GM18861 (cell line): Measurements from ENCODE around the gene GOLGA3.
"Not testable (repeated sequence)": the region's sequence is repeated elsewhere in the genome, so short reads cannot be mapped to it uniquely, and the experiment has no call there.

Experiments used
- ATAC-seq: cut with Tn5 transposase; IDR thresholded peaks from one replicate; pipeline ENCODE4 v1.9.1; 2021; ENCODE audit not compliant: unreplicated experiment

GOLGA3 gene, protein sequence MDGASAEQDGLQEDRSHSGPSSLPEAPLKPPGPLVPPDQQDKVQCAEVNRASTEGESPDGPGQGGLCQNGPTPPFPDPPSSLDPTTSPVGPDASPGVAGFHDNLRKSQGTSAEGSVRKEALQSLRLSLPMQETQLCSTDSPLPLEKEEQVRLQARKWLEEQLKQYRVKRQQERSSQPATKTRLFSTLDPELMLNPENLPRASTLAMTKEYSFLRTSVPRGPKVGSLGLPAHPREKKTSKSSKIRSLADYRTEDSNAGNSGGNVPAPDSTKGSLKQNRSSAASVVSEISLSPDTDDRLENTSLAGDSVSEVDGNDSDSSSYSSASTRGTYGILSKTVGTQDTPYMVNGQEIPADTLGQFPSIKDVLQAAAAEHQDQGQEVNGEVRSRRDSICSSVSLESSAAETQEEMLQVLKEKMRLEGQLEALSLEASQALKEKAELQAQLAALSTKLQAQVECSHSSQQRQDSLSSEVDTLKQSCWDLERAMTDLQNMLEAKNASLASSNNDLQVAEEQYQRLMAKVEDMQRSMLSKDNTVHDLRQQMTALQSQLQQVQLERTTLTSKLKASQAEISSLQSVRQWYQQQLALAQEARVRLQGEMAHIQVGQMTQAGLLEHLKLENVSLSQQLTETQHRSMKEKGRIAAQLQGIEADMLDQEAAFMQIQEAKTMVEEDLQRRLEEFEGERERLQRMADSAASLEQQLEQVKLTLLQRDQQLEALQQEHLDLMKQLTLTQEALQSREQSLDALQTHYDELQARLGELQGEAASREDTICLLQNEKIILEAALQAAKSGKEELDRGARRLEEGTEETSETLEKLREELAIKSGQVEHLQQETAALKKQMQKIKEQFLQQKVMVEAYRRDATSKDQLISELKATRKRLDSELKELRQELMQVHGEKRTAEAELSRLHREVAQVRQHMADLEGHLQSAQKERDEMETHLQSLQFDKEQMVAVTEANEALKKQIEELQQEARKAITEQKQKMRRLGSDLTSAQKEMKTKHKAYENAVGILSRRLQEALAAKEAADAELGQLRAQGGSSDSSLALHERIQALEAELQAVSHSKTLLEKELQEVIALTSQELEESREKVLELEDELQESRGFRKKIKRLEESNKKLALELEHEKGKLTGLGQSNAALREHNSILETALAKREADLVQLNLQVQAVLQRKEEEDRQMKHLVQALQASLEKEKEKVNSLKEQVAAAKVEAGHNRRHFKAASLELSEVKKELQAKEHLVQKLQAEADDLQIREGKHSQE (N-terminal part only)

DNA sequence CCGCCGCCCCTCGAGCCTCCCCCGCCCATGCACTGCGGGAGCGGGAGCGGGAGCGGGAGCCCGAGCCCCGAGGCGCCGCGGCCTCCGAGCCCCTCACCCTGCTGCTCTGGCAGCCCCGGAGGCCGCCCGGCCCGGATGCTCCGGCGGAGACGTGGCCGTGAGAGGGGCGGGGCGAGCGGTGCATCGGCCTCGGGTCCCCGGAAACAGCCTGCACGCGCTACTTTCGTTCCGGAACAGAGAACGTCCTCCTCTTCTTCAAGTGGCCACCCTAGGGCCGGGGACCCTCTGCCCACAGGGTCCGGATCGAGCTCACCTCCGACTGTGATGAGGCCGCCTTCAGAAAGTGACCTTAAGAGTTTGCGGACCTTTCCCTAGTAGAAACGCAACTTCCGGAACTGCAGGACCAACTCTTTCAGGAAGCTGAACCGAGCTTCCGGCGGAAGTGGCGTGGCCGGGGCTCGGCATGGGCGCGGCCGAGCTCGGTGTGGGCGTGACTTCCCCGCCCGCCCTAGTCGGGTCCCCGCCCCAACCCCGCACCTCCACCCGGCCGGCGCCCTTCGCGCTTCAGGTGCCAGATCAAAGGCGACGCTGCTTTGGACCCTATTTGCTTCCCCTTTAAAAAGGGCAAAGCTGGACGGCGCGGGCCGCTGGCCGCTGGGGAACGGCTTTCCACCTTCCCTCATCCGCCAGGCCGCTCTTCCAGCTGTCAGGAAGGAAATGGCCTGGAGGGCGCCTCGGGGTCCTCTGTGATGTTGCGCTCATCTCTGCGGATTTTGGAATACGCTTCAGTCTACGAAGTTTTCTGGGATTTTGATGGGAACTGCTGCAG, at the start of gene GOLGA3:
Gene GOLGA3 (minus strand): TSS at position 164 of the 829 bp plus-strand sequence. CDS start 6,741 bp downstream, outside the sequence.
- peak; percentile 64 for ATAC-seq

DNA sequence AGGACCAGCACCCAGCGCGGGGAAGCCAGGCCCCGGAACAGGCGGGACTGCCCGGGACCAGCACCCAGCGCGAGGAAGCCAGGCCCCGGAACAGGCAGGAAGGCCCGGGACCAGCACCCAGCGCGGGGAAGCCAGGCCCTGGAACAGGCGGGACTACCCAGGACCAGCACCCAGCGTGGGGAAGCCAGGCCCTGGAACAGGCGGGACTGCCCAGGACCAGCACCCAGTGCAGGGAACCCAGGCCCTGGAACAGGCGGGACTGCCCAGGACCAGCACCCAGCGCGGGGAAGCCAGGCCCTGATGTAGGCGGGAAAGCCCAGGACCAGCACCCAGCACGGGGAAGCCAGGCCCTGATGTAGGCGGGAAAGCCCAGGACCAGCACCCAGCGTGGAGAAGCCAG, 46.0 kb upstream of the GOLGA3 start:
- ATAC-seq, result not testable (repeated sequence)

DNA sequence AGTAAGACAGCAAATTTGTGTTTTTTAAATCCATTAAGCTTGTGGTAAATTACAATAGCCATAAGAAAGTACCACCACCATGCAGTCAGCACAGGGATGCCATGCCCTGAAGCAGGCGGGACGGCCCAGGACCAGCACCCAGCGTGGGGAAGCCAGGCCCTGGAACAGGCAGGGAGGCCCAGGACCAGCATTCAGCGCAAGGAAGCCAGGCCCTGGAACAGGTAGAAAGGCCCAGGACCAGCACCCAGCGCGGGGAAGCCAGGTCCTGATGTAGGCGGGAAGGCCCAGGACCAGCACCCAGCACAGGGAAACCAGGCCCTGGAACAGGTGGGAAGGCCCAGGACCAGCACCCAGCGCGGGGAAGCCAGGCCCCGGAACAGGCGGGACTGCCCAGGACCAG, 45.5 kb upstream of the GOLGA3 start:
- no peak for ATAC-seq

- ATAC-seq, result no peak
Observed at GRCh38 chr12:132873724-132874123, 45.1 kb upstream of the GOLGA3 start.

DNA sequence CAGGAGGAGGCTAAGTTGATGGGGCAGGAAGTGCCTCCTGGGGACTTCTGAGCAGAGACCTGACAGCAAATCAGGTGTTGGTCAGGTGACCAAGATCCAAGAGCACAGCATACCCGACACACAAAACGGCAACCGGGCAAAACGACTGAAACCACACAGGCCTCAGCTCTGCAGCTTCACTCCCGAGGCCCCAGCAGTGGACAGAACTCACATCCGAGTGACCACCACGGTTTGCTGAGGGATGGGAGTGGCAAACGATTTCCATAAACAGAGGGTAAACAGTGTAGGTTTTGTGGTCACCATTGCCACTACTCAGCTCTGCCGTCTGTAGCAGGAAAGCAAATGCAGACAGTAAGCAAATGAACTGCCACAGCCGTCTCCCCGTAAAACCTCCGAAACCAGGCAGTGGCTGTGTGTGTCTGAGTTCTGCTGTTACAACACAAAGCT, 44.3 kb upstream of the GOLGA3 start:
- no peak for ATAC-seq

- no peak for ATAC-seq
Observed at GRCh38 chr12:132872073-132872855, 43.6 kb upstream of the GOLGA3 start.

- no peak for ATAC-seq
Observed at GRCh38 chr12:132869551-132869950, 40.9 kb upstream of the GOLGA3 start.

DNA sequence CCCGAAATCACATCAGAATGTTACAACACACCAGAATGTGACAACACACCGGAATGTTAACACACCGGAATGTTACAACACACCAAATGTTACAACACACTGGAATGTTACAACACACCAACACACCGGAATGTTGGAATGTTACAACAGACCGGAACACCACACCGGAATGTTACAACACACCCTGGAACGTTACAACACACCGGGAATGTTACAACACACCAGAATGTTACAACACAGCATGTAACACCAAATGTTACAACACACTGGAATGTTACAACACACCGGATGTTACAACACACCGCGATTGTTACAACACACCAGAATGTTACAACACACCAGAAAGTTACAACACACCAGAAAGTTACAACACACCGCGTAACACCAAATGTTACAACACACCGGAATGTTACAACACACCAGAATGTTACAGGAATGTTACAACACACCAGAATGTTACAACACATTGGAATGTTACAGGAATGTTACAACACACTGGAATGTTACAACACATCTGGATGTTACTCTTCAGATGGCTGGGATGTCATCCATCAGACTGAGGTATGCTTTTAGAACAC, 37.7 kb upstream of the GOLGA3 start:
- no peak for ATAC-seq

DNA sequence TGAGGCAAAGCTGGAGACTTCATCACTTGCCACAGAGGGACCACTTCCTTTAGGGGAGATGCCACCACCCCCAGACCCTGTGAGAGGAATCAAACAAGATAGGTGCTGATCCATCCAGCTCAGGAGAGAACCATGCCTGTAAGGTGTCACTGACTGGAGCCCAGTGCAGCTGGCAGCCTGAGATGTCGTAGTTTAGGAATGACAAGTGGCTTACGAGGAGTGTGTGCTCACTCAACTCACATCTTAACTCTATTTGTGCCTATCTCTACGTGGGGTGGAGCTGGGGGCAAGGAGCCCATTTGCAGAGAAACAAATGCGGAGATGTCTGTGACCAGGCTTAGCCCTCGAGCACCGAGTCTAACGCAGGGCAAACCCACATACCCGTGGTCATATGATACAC, 32.9 kb upstream of the GOLGA3 start:
- no peak for ATAC-seq

GRCh38 chr12:132858718-132859266, 30.1 kb upstream of the GOLGA3 start:
- no peak for ATAC-seq

DNA sequence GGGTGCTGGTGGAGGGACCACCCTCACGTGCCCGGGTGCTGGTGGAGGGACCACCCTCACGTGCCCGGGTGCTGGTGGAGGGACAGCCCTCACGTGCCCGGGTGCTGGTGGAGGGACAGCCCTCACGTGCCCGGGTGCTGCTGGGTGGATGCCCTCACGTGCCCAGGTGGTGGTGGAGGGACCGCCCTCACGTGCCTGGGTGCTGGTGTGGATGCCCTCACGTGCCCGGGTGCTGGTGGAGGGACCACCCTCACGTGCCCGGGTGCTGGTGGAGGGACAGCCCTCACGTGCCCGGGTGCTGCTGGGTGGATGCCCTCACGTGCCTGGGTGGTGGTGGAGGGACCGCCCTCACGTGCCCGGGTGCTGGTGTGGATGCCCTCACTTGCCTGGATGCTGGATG, 28.4 kb upstream of the GOLGA3 start:
- ATAC-seq, result not testable (repeated sequence)

GRCh38 chr12:132856581-132856980, 27.9 kb upstream of the GOLGA3 start:
- no peak for ATAC-seq

GRCh38 chr12:132855211-132855610, 26.5 kb upstream of the GOLGA3 start:
- not testable (repeated sequence) for ATAC-seq

DNA sequence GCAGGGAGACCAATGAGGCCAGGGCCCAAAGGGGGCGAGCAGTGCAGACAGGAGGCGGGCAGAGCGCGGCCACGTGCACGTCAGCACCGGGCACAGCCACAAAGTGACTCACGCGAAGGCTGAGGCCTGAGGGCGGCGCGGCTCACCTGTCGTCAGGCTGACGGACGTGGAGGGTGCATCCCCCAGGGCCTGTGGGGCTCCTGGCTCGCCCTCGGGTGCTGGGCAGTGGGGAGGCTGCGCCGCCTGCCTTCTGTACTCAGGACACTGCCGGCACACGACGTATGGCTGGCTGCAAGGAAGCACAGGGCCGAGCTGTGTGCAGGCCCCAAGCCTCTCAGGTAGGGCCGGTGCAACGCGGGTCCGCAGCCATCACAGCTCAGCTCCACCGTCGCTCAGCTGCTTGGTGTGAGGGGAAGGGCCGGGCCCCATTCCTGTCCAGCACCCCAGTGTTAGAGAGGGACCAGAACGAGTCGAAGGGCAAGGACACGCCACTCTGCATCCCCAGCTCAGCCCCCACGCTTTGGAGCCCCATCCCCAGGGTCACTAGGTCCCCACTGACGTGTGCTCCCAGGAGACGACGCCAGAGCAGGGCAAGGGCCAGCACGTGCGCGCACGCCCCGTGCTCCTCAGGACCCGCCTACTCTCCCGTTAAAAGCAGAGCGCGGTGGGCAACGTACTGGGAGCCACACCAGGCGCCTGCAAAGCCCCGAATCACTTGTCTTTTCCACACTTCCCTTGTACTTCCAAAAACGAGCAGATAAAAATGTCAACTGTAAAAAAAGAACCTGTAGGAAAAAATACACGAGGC, 24.8 kb upstream of the GOLGA3 start:
- no peak for ATAC-seq

DNA sequence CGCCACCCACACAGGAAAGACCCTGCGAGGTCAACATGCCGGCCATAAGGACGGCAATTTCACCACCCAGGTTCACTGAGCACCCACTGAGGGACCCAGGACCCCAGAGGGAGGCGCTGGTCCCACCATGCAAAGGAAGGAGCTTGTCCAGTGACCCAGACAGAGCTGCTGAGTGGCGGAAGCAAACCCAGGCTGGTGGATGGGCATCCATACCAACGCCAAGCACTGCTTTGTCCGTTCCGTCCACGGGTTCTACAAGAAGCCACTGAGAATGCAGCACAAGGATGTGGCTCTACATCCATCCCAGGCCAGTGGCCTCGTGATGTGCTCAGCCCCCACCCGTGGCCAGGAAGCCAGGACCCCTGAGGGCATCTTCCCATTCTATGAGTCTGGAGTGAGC, 23.8 kb upstream of the GOLGA3 start:
- no peak for ATAC-seq

DNA sequence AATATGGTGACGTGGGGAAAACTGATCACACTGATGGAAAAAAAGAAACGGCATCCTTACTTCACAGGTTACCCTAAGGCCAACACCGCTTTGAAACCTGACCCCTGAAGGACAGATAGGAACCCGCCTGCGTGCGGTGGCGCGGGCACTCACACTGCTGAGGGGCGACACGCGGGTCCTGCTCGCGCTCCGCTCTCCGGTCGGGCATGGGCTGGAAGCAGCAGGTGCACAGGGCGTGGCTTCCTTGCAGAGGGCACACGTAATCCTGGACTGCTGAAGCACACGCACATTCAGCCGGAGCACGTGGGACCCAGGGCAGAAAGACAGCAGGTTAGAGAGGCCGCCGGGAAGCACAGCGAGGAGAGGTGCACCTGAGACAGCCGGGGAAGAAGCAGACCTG, 22.8 kb upstream of the GOLGA3 start:
- no peak for ATAC-seq

GRCh38 chr12:132850291-132850690, 21.6 kb upstream of the GOLGA3 start:
- no peak for ATAC-seq

DNA sequence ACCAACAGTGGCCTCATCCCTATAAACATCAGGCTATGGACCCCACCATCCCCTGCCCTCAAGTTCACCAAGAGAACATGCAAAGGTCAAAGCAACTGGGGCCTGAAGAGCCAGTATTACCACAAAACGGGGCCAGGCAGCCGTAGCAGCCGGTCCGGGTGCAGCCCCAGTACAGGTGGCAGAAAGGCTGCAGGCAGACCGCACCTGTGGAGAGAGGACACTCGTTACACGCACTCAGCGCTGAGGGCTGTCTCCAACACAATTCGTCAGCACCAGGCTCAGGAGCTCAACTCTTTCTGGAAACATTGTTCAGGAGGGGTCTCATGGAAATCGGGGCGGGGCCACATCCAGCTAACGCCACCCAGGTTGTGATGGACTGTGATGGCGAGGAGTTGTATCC, 19.9 kb upstream of the GOLGA3 start:
- ATAC-seq, result no peak
